HFF-Myc (cell line): Measurements from ENCODE around the gene LGR4.

Experiments used
- DNase-seq: peaks from one replicate; pipeline ENCODE4 v3.0.0-alpha.2; 2011; ENCODE audit warnings: low read depth; ENCODE audit errors: extremely low read depth
- H3K4me3 ChIP-seq: replicated peaks from 2 replicates; pipeline ENCODE4 v1.5.1; 2011; ENCODE audit warnings: low read depth, mild to moderate bottlenecking, control low read depth, low read length
- TF ChIP-seq, protein P1 (sequence below): IDR thresholded peaks from 2 replicates; pipeline ENCODE4 v1.5.1; 2012; ENCODE audit warnings: mild to moderate bottlenecking, low read depth, low read length, control low read depth; ENCODE audit errors: missing control alignments

LGR4 gene

DNA sequence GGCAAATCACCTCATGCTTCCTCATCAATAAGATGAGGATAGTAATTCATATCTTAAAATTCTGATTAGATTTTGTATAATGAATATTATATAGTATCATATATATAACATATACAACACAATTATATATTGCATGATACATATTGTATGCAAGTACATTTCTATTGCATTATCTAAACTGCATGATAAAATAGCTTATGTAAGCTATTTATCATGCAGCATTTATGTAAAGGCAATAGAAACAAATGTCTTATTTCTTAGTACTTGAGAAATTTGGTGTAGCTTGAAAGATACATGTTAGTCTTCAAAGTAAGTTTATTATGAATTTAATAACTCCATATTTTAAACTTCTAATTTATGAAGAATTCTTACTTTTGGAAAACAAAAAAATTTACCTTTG lies 28.5 kb upstream of the LGR4 start:
- TF ChIP-seq, protein P1, sequence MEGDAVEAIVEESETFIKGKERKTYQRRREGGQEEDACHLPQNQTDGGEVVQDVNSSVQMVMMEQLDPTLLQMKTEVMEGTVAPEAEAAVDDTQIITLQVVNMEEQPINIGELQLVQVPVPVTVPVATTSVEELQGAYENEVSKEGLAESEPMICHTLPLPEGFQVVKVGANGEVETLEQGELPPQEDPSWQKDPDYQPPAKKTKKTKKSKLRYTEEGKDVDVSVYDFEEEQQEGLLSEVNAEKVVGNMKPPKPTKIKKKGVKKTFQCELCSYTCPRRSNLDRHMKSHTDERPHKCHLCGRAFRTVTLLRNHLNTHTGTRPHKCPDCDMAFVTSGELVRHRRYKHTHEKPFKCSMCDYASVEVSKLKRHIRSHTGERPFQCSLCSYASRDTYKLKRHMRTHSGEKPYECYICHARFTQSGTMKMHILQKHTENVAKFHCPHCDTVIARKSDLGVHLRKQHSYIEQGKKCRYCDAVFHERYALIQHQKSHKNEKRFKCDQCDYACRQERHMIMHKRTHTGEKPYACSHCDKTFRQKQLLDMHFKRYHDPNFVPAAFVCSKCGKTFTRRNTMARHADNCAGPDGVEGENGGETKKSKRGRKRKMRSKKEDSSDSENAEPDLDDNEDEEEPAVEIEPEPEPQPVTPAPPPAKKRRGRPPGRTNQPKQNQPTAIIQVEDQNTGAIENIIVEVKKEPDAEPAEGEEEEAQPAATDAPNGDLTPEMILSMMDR = no peak
- no peak overlapping the region for H3K4me3 ChIP-seq
- DNase-seq = no peak

DNA sequence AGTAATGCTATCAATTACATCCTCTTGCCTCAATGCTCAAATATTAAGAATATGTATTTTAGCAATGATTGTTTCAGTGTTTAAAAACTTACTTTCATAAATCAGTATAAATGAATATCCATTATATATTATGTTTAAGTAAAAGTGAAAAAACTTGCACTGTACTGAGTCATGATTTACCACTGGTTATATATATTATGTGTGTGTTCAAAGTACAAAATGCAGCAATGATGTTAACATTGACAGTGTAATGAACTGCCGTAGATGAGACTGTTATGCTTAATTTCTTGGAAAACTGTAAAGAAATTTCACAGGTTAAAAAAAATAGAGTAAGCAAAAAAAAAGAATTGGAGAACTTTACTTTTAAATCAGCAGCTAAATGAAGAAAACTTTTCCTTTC lies 25.3 kb upstream of the LGR4 start:
- TF ChIP-seq, protein P1 = no peak
- no peak for DNase-seq
- no peak overlapping the region for H3K4me3 ChIP-seq

DNA sequence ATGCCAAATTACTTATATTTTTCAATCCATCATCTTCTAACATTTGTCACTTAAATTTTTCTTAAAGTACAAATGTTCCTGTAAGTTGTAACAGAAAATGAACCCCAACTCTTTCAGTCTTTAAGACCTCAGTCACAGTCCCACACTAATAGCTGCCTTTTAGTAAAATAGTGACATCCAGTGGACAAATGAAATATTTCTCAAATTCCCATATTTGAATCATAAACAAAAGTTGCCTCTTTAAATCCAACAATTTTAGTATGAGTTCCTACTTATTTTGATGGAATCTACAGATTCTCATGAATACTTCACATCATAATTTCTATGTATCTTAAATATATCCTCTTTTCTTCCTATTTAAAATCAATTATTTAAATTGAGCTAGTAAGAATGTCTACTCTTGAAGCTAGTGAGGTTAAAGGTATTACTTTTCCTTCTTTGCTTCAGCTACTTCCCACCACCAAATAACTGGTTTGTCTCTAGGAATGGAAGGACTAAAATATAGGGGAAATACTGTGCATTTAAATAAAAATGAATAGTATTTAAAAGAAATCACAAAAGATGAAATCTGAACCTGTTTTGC lies 24.8 kb upstream of the LGR4 start:
- H3K4me3 ChIP-seq = no peak overlapping the region
- no peak for DNase-seq
- TF ChIP-seq, protein P1 = peak; percentile 7

DNA sequence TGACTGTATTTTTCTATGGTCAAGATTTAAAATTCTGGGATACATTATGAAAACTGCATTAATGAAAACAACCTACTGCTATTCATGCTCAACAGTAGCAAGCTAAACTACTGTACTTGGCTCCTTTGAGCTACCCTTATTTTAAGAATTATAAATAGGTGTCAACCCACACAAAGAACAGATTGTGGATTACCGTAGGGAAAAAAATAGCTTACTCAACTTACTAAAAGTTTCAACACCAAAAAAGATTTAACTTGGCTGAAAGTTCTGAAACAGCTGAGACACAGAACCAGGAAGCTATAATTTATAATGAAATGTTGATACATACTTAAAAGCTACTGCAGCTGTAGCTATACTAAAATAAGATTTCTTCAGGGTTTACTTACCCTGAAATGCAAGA lies 23.9 kb upstream of the LGR4 start:
- DNase-seq = no peak
- H3K4me3 ChIP-seq = no peak overlapping the region
- TF ChIP-seq, protein P1 = no peak

DNA sequence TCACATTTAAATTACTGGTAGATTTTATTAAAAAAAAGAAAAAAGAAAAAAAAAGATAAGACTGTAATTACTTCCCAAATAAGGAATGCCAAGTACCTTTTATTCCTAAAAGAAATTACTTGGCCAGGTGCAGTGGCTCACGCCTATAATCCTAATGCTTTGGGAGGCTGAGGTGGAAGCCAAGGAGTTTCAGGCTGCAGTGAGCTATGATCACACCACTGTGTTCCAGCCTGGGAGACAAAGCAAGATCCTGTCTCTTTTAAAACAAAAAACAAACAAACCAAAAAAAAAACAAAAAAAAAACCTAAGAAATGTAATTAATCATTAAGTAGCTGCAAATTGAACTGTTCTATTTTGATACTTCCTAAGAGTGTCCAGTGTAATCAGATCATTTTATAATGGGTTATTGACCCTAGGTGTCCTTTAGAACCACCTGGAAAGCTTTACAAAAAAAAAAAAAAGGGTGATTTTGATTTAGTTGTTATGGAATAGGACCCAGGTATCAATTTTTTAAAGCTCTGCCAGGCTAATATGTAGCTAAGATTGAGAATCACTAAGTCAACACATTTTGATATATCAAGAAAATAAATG lies 23.2 kb upstream of the LGR4 start:
- TF ChIP-seq, protein P1 = no peak
- DNase-seq = no peak
- H3K4me3 ChIP-seq = no peak overlapping the region

DNA sequence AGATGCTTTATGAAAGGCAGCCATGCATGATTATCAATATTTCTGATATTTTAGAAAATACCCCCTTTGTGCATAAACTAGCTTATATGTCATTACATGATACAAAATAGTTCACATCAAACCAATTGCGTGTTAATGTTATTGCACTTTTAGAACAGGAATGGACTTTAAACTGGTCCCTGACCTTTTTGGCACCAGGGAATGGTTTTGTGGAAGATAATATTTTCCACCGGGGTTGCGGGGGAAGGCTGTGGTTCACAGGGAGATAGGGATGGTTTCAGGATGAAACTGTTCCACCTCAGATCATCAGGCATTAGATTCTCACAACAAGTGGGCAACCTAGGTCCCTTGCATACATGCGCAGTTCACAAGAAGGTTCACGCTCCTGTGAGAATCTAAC lies 16.5 kb upstream of the LGR4 start:
- no peak for DNase-seq
- TF ChIP-seq, protein P1 = no peak
- no peak overlapping the region for H3K4me3 ChIP-seq

DNA sequence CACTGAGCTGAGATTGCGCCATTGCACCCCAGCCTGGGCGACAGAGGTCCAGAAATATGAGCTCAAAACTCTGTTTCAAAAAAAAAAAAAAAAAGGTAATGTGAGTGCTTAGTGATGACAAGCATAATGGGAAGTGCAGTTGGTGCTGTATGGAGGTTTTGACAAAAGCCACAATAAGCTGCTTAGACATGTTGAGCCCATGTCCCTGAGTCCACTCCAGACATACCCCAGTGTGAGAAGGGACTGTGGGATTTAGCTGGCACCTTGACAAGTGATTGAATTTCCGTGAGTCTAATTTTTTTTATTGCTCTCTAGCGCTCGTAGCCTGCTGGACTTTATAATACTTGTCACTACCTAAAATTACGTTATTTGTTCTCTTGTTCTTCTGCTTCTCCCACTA lies 15.1 kb upstream of the LGR4 start:
- no peak for DNase-seq
- H3K4me3 ChIP-seq = no peak overlapping the region
- TF ChIP-seq, protein P1 = no peak
